MM.1S (cell line): ENCODE data around the gene KDM5A.

Source experiments
- DNase-seq: peaks from one replicate; pipeline ENCODE4 v3.0.0-alpha.2; 2015
- H2AFZ ChIP-seq: fragments of 300-600 bp; sonication (generic); 2 replicates; pipeline ENCODE4 v1.6.0; 2016; ENCODE audit warnings: antibody characterized with exemption, low read length
- H3F3A ChIP-seq: fragments of 300-600 bp; sonication (generic); 2 replicates; pipeline ENCODE4 v1.6.1; 2016; ENCODE audit warnings: mild to moderate bottlenecking, antibody characterized with exemption, low read length, moderate library complexity, mixed read lengths; ENCODE audit not compliant: insufficient read depth
- H3K27ac ChIP-seq: fragments of 300-600 bp; sonication (generic); 2 replicates; pipeline ENCODE4 v1.5.1; 2016; ENCODE audit warnings: mild to moderate bottlenecking, low read length
- H3K27me3 ChIP-seq: fragments of 300-600 bp; sonication (generic); replicated peaks from 2 replicates; pipeline ENCODE4 v1.6.0; 2016; ENCODE audit warnings: low read length; ENCODE audit not compliant: insufficient read depth
- H3K36me3 ChIP-seq: fragments of 300-600 bp; sonication (generic); replicated peaks from 2 replicates; pipeline ENCODE4 v1.6.1; 2016; ENCODE audit warnings: mild to moderate bottlenecking, low read length, mixed read lengths; ENCODE audit not compliant: insufficient read depth
- H3K4me1 ChIP-seq: fragments of 300-600 bp; sonication (generic); 2 replicates; pipeline ENCODE4 v1.6.1; 2016; ENCODE audit warnings: low read length, mixed read lengths
- H3K4me2 ChIP-seq: fragments of 300-600 bp; sonication (generic); 2 replicates; pipeline ENCODE4 v1.6.0; 2016; ENCODE audit warnings: low read depth, low read length
- H3K4me3 ChIP-seq: fragments of 300-600 bp; sonication (generic); 2 replicates; pipeline ENCODE4 v1.5.1; 2016; ENCODE audit warnings: low read length, mixed read lengths
- H3K79me2 ChIP-seq: fragments of 300-600 bp; sonication (generic); 2 replicates; pipeline ENCODE4 v1.6.1; 2016; ENCODE audit warnings: mixed run types, low read length, mixed read lengths
- H3K9ac ChIP-seq: fragments of 300-600 bp; sonication (generic); 2 replicates; pipeline ENCODE4 v1.6.1; 2016; ENCODE audit warnings: low read length, mixed read lengths
- H3K9me2 ChIP-seq: fragments of 300-600 bp; sonication (generic); replicated peaks from 2 replicates; pipeline ENCODE4 v1.6.1; 2016; ENCODE audit warnings: mild to moderate bottlenecking, low read length, mixed read lengths; ENCODE audit not compliant: insufficient read depth
- H3K9me3 ChIP-seq: fragments of 300-600 bp; sonication (generic); replicated peaks from 2 replicates; pipeline ENCODE4 v1.6.1; 2016; ENCODE audit warnings: mild to moderate bottlenecking, low read length, mixed read lengths; ENCODE audit not compliant: insufficient read depth
- H4K20me1 ChIP-seq: fragments of 300-600 bp; sonication (generic); 2 replicates; pipeline ENCODE4 v1.6.1; 2016; ENCODE audit warnings: mild to moderate bottlenecking, low read length, moderate library complexity, mixed read lengths; ENCODE audit not compliant: insufficient read depth
- EZH2 ChIP-seq: fragments of 300-600 bp; sonication (generic); optimal IDR thresholded peaks from 2 replicates; pipeline ENCODE3; 2017; ENCODE audit warnings: low read depth, mild to moderate bottlenecking, antibody characterized with exemption, low read length, mixed read lengths
- EZH2phosphoT487 ChIP-seq: fragments of 300-600 bp; sonication (generic); IDR thresholded peaks from 2 replicates; pipeline ENCODE4 v1.6.1; 2018; ENCODE audit warnings: antibody characterized with exemption, low read length
- TF ChIP-seq, protein P1 (sequence below): fragments of 300-600 bp; sonication (generic); IDR thresholded peaks from 2 replicates; pipeline ENCODE4 v1.5.1; 2016; ENCODE audit warnings: antibody characterized with exemption, low read length, mixed read lengths

Gene KDM5A

DNA sequence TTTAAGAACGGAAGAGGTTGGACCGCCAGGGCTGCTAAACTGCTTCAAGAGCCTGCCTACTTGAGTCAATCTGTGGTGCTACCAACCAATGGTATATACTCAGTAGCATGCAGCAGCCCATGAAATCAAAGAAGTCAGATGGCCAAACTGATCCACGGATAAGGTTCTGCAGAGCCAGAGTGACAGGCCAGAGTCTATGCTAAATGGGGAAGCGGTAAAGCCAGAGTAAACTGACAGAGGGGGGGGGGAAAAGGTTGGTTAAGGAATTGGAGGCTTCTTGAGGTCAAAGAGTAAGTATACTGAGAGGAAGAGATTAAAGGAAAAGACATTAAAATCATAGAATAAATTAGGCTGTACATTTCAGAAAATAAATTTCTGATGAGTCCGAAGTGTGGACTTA is 111.1 kb downstream of the KDM5A start:
- no peaks in the 10 kb centered on the region for H3K27me3 ChIP-seq
- no peaks in the 10 kb centered on the region for H4K20me1 ChIP-seq
- no peaks in the 10 kb centered on the region for H3K9me3 ChIP-seq
- H3K4me3 ChIP-seq, result no peak overlapping the region
- H3K27ac ChIP-seq, result no peak overlapping the region
- TF ChIP-seq, protein P1, sequence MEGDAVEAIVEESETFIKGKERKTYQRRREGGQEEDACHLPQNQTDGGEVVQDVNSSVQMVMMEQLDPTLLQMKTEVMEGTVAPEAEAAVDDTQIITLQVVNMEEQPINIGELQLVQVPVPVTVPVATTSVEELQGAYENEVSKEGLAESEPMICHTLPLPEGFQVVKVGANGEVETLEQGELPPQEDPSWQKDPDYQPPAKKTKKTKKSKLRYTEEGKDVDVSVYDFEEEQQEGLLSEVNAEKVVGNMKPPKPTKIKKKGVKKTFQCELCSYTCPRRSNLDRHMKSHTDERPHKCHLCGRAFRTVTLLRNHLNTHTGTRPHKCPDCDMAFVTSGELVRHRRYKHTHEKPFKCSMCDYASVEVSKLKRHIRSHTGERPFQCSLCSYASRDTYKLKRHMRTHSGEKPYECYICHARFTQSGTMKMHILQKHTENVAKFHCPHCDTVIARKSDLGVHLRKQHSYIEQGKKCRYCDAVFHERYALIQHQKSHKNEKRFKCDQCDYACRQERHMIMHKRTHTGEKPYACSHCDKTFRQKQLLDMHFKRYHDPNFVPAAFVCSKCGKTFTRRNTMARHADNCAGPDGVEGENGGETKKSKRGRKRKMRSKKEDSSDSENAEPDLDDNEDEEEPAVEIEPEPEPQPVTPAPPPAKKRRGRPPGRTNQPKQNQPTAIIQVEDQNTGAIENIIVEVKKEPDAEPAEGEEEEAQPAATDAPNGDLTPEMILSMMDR, result no peak
- TF ChIP-seq EZH2phosphoT487, result no peak
- no peak for TF ChIP-seq EZH2
- no peaks in the 10 kb centered on the region for H3F3A ChIP-seq
- H3K9ac ChIP-seq, result no peak overlapping the region
- H3K4me1 ChIP-seq, result no peaks in the 10 kb centered on the region
- H3K79me2 ChIP-seq, result no peaks in the 10 kb centered on the region
- H2AFZ ChIP-seq, result no peak overlapping the region
- no peak overlapping the region for H3K4me2 ChIP-seq
- DNase-seq, result no peak
- H3K9me2 ChIP-seq, result no peaks in the 10 kb centered on the region
- no peaks in the 10 kb centered on the region; the same call in 1 of the 2 replicates for H3K36me3 ChIP-seq

- H3K4me2 ChIP-seq, result no peak overlapping the region
- H3K79me2 ChIP-seq, result no peaks in the 10 kb centered on the region
- H3K9ac ChIP-seq, result no peak overlapping the region
- no peaks in the 10 kb centered on the region for H3K9me3 ChIP-seq
- H3K27me3 ChIP-seq, result no peaks in the 10 kb centered on the region
- H3K4me3 ChIP-seq, result no peak overlapping the region
- no peak overlapping the region for H2AFZ ChIP-seq
- TF ChIP-seq EZH2 (no peak), EZH2phosphoT487 (no peak)
- TF ChIP-seq, protein P1, result no peak
- no peak overlapping the region for H3K27ac ChIP-seq
- DNase-seq, result no peak
- H3K9me2 ChIP-seq, result no peaks in the 10 kb centered on the region
- H3F3A ChIP-seq, result no peaks in the 10 kb centered on the region
- no peaks in the 10 kb centered on the region for H4K20me1 ChIP-seq
- H3K4me1 ChIP-seq, result no peaks in the 10 kb centered on the region
- H3K36me3 ChIP-seq, result no peaks in the 10 kb centered on the region
Measured at GRCh38 chr12:275812-276211, 113.3 kb downstream of the KDM5A start.

DNA sequence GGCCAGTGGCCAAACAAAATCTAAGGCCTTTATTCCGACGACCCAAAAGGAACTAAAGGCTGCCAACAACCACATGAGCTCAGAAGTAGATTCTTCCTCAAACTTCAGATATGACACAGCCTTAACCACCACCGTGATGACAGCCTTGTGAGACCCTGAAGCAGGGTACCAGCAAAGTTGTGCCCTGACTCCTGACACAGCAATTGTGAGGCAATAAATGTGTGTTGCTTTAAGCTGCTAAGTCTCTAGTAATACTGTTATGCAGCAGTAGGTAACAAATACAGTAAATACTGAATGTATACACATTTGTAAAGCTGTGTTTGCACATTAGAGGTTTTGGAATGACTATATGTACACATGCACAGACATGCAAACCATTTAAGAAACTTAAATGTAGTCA is 115.7 kb downstream of the KDM5A start:
- Histone ChIP-seq H3K9me2 (no peaks in the 10 kb centered on the region), H3K4me2 (no peak overlapping the region), H4K20me1 (no peaks in the 10 kb centered on the region), H3K9me3 (no peaks in the 10 kb centered on the region), H3K27ac (no peak overlapping the region), H3K4me1 (no peaks in the 10 kb centered on the region), H2AFZ (no peak overlapping the region), H3K9ac (no peak overlapping the region), H3K27me3 (no peaks in the 10 kb centered on the region), H3K79me2 (no peaks in the 10 kb centered on the region), H3K36me3 (no peaks in the 10 kb centered on the region), H3K4me3 (no peak overlapping the region), H3F3A (no peaks in the 10 kb centered on the region)
- TF ChIP-seq, protein P1, result no peak
- TF ChIP-seq EZH2 (no peak), EZH2phosphoT487 (no peak)
- DNase-seq, result no peak
